Vagina (tissue), 2 donors: ENCODE data around the gene FRYL. TPM values are rescaled to one million over a fixed set of nuclear protein-coding genes. Genes with fewer than 3 reads are reported as not detected.

Experiments used
- DNase-seq, 2 donors: peaks; one replicate each; pipeline ENCODE4 v3.0.0-alpha.2; 2017; ENCODE audit errors: extremely low spot score in 2 of 2
- H3K27ac ChIP-seq: fragments of 200-600 bp; sonication (generic); one replicate; pipeline ENCODE4 v1.5.1; 2019
- H3K27me3 ChIP-seq: fragments of 200-600 bp; sonication (generic); one replicate; pipeline ENCODE4 v1.5.1; 2019
- H3K36me3 ChIP-seq, 2 donors: fragments of 200-600 bp; sonication (generic); one replicate each; pipeline ENCODE4 v1.5.1; 2017 to 2019
- H3K4me1 ChIP-seq: fragments of 200-600 bp; sonication (generic); one replicate; pipeline ENCODE4 v1.5.1; 2019
- H3K4me3 ChIP-seq, 2 donors: fragments of 200-600 bp; sonication (generic); 1 replicate in 1 of 2; 2 replicates in 1 of 2; pipeline ENCODE4 v1.5.1; 2016 to 2019
- H3K9me3 ChIP-seq: fragments of 200-600 bp; sonication (generic); one replicate; pipeline ENCODE4 v1.5.1; 2019
- CTCF ChIP-seq, 3 experiments: fragments of 450-650 bp in 2 of 3; fragments of 200-600 bp in 1 of 3; sonication (generic) in 1 of 3; IDR thresholded peaks; one replicate each; pipeline ENCODE4 v1.5.1; 2017 to 2019; ENCODE audit warnings: antibody characterized with exemption in 3 of 3, mild to moderate bottlenecking in 2 of 3, moderate library complexity in 2 of 3
- POLR2A ChIP-seq, 2 donors: fragments of 450-650 bp; IDR thresholded peaks; one replicate each; pipeline ENCODE4 v1.6.1; 2017; ENCODE audit warnings: antibody characterized with exemption in 2 of 2, mild to moderate bottlenecking in 2 of 2, moderate library complexity in 2 of 2
- POLR2AphosphoS5 ChIP-seq, 2 donors: sonication (generic); formaldehyde crosslinking; IDR thresholded peaks; one replicate each; pipeline ENCODE4 v1.9.0; 2017; ENCODE audit warnings: antibody characterized with exemption in 2 of 2, mild to moderate bottlenecking in 2 of 2, low read depth in 1 of 2; ENCODE audit not compliant: insufficient read depth in 1 of 2
- intact Hi-C: fragments of 100-400 bp; cut with DNase I; formaldehyde crosslinking; loops from one replicate; pipeline ENCODE4 v1.15.1; 2023
- total RNA-seq: library from RNA; depleted of rRNA; stranded (reverse); fragments of >200 nt; gene quantifications from one replicate; pipeline ENCODE4 v1.2.3, GENCODE V29; 2016

Gene FRYL
- total RNA-seq, 1 donor from 2014 or later = 51.8 TPM

GRCh38 chr4:48692044-48692443 lies 88.0 kb downstream of the FRYL start:
- no peaks in the 10 kb centered on the region for H3K36me3 ChIP-seq
- H3K27me3 ChIP-seq = no peaks in the 10 kb centered on the region
- no peak overlapping the region for H3K4me3 ChIP-seq
- no peak for DNase-seq
- H3K9me3 ChIP-seq = no peaks in the 10 kb centered on the region
- H3K27ac ChIP-seq = no peak overlapping the region
- no peaks in the 10 kb centered on the region for H3K4me1 ChIP-seq
- TF ChIP-seq CTCF (IDR thresholded peaks at IDR 0.05) = no peak
- TF ChIP-seq POLR2AphosphoS5 (IDR thresholded peaks at IDR 0.05; ENCODE audit: insufficient read depth in 1 of 2, low read depth in 1 of 2) = no peak
- TF ChIP-seq POLR2A (IDR thresholded peaks at IDR 0.05) = no peak
- intact Hi-C loops = no loop called here

- H3K4me3 ChIP-seq = no peak overlapping the region
- H3K27ac ChIP-seq = no peak overlapping the region
- no peaks in the 10 kb centered on the region for H3K4me1 ChIP-seq
- no peaks in the 10 kb centered on the region for H3K9me3 ChIP-seq
- intact Hi-C loops = no loop called here
- TF ChIP-seq CTCF (IDR thresholded peaks at IDR 0.05) (no peak), POLR2A (IDR thresholded peaks at IDR 0.05) (no peak), POLR2AphosphoS5 (IDR thresholded peaks at IDR 0.05; ENCODE audit: insufficient read depth in 1 of 2, low read depth in 1 of 2) (no peak)
- no peaks in the 10 kb centered on the region for H3K36me3 ChIP-seq
- H3K27me3 ChIP-seq = no peaks in the 10 kb centered on the region
- no peak for DNase-seq
Observed at GRCh38 chr4:48688953-48689352, 91.1 kb downstream of the FRYL start.

- Histone ChIP-seq H3K36me3 (no peaks in the 10 kb centered on the region), H3K4me1 (no peaks in the 10 kb centered on the region), H3K4me3 (no peak overlapping the region), H3K27me3 (no peaks in the 10 kb centered on the region), H3K9me3 (no peaks in the 10 kb centered on the region), H3K27ac (no peak overlapping the region)
- TF ChIP-seq CTCF (IDR thresholded peaks at IDR 0.05) (no peak), POLR2AphosphoS5 (IDR thresholded peaks at IDR 0.05; ENCODE audit: insufficient read depth in 1 of 2, low read depth in 1 of 2) (no peak), POLR2A (IDR thresholded peaks at IDR 0.05) (no peak)
- intact Hi-C loops = no loop called here
- DNase-seq = no peak
Observed at GRCh38 chr4:48687313-48688051, 92.6 kb downstream of the FRYL start.

GRCh38 chr4:48686369-48686768 lies 93.7 kb downstream of the FRYL start:
- H3K36me3 ChIP-seq = no peaks in the 10 kb centered on the region
- H3K4me1 ChIP-seq = no peaks in the 10 kb centered on the region
- intact Hi-C loops = no loop called here
- DNase-seq = no peak
- no peak overlapping the region for H3K27ac ChIP-seq
- no peak overlapping the region for H3K4me3 ChIP-seq
- H3K27me3 ChIP-seq = no peaks in the 10 kb centered on the region
- TF ChIP-seq POLR2A (IDR thresholded peaks at IDR 0.05) (no peak), POLR2AphosphoS5 (IDR thresholded peaks at IDR 0.05; ENCODE audit: insufficient read depth in 1 of 2, low read depth in 1 of 2) (no peak), CTCF (IDR thresholded peaks at IDR 0.05) (no peak)
- no peaks in the 10 kb centered on the region for H3K9me3 ChIP-seq
